PC-9 (cell line): ENCODE results near the gene ZMYND11. TPM values are rescaled to one million over a fixed set of nuclear protein-coding genes. Genes with fewer than 3 reads are reported as not detected.

Experiments used
- BruUV-seq: library from RNA; stranded (reverse); fragments of 400-500 nt; replicated peaks from 2 replicates; lab custom pipeline; 2021; lab: Mats Ljungman, UMichigan
- CTCF ChIA-PET: fragments of 300-600 bp; sonication (Branson Sonifier 250); formaldehyde crosslinking; loops from one replicate; lab custom pipeline; 2022; ENCODE audit warnings: antibody characterized with exemption; lab: Charles Lee
- POLR2A ChIA-PET: fragments of 300-600 bp; sonication (Branson Sonifier 250); formaldehyde crosslinking; loops from one replicate; lab custom pipeline; 2022; ENCODE audit warnings: antibody characterized with exemption; ENCODE audit not compliant: unreplicated experiment; lab: Charles Lee
- DNase-seq, 2 experiments: peaks; one replicate each; pipeline versions ENCODE4 v3.0.0 to v3.0.0-alpha.2; 2015 to 2022; ENCODE audit warnings: mixed read lengths in 1 of 2
- H2AFZ ChIP-seq: fragments of 200-600 bp; sonication (generic); 2 replicates; pipeline ENCODE4 v1.8.1; 2017; ENCODE audit warnings: antibody characterized with exemption
- H3F3A ChIP-seq: fragments of 200-600 bp; sonication (generic); 2 replicates; pipeline ENCODE4 v1.8.1; 2017; ENCODE audit warnings: antibody characterized with exemption, mild to moderate bottlenecking, low read depth; ENCODE audit not compliant: insufficient read depth
- H3K27ac ChIP-seq: fragments of 200-600 bp; sonication (generic); 2 replicates; pipeline ENCODE4 v1.6.1; 2016; ENCODE audit warnings: mixed run types
- H3K27me3 ChIP-seq: fragments of 200-600 bp; sonication (generic); 2 replicates; pipeline ENCODE4 v1.6.1; 2016; ENCODE audit warnings: low read depth, mixed run types; ENCODE audit not compliant: insufficient read depth
- H3K36me3 ChIP-seq: fragments of 200-600 bp; sonication (generic); 2 replicates; pipeline ENCODE4 v1.6.1; 2016; ENCODE audit warnings: low read depth, mixed run types
- H3K4me1 ChIP-seq: fragments of 200-600 bp; sonication (generic); replicated peaks from 2 replicates; pipeline ENCODE4 v1.6.1; 2016; ENCODE audit warnings: mixed run types; ENCODE audit not compliant: insufficient read depth
- H3K4me2 ChIP-seq: fragments of 200-600 bp; sonication (generic); 2 replicates; pipeline ENCODE4 v1.6.1; 2017; ENCODE audit warnings: mixed run types
- H3K4me3 ChIP-seq: fragments of 200-600 bp; sonication (generic); 2 replicates; pipeline ENCODE4 v1.6.1; 2016; ENCODE audit warnings: mixed run types
- H3K79me2 ChIP-seq: fragments of 200-600 bp; sonication (generic); 2 replicates; pipeline ENCODE4 v1.6.1; 2017; ENCODE audit warnings: low read depth, mixed run types
- H3K9me2 ChIP-seq: fragments of 200-600 bp; sonication (generic); 2 replicates; pipeline ENCODE4 v1.8.1; 2017; ENCODE audit warnings: mild to moderate bottlenecking; ENCODE audit not compliant: insufficient read depth
- H3K9me3 ChIP-seq: fragments of 200-600 bp; sonication (generic); 2 replicates; pipeline ENCODE4 v1.8.1; 2016; ENCODE audit warnings: low read depth; ENCODE audit not compliant: insufficient read depth
- H4K20me1 ChIP-seq: fragments of 200-600 bp; sonication (generic); 2 replicates; pipeline ENCODE4 v1.8.1; 2017; ENCODE audit not compliant: insufficient read depth
- CTCF ChIP-seq: fragments of 200-600 bp; sonication (generic); conservative IDR thresholded peaks from 2 replicates; pipeline ENCODE4 v1.6.1; 2017; ENCODE audit warnings: mixed run types, antibody characterized with exemption, mild to moderate bottlenecking, moderate library complexity
- EZH2 ChIP-seq: fragments of 200-600 bp; sonication (generic); IDR thresholded peaks from 2 replicates; pipeline ENCODE4 v1.8.0; 2017; ENCODE audit warnings: antibody characterized with exemption, low read depth
- intact Hi-C: fragments of 100-400 bp; cut with micrococcal nuclease; formaldehyde crosslinking; loops from one replicate; pipeline ENCODE4 v1.10.0; 2022; ENCODE audit not compliant: unreplicated experiment
- total RNA-seq: library from RNA; stranded (reverse); gene quantifications from 2 replicates; pipeline ENCODE4 v1.2.3, GENCODE V29; 2021

The ZMYND11 gene
- total RNA-seq, 1 experiment from 2014 or later = 51.7 TPM

- ChIA-PET CTCF (no interaction called here), POLR2A (no interaction called here)
- H3K4me2 ChIP-seq = no peak overlapping the region
- intact Hi-C loops = no loop called here
- H2AFZ ChIP-seq = no peak overlapping the region
- H3K27me3 ChIP-seq = no peaks in the 10 kb centered on the region
- no peaks in the 10 kb centered on the region for H3K36me3 ChIP-seq
- no peak overlapping the region for H3K4me3 ChIP-seq
- H3K9me3 ChIP-seq = no peaks in the 10 kb centered on the region
- DNase-seq = no peak
- no peaks in the 10 kb centered on the region for H3F3A ChIP-seq
- no peak for TF ChIP-seq CTCF
- TF ChIP-seq EZH2 = no peak
- no peaks in the 10 kb centered on the region; the same call in 1 of the 2 replicates for H4K20me1 ChIP-seq
- H3K79me2 ChIP-seq = peaks cover 20% of the 10 kb centered on the region
- H3K9me2 ChIP-seq = no peaks in the 10 kb centered on the region
- no TSS peak for BruUV-seq
- H3K4me1 ChIP-seq = no peaks in the 10 kb centered on the region
- H3K27ac ChIP-seq = no peak overlapping the region
Observed at GRCh38 chr10:152915-153314, 17.7 kb downstream of the ZMYND11 start.

GRCh38 chr10:154348-154747, 19.1 kb downstream of the ZMYND11 start:
- Histone ChIP-seq H3K9me3 (no peaks in the 10 kb centered on the region), H3K4me2 (no peak overlapping the region), H3K4me3 (no peak overlapping the region), H3K4me1 (no peaks in the 10 kb centered on the region), H3K9me2 (no peaks in the 10 kb centered on the region), H2AFZ (no peak overlapping the region), H3K36me3 (no peaks in the 10 kb centered on the region), H3F3A (no peaks in the 10 kb centered on the region), H3K79me2 (peaks cover 11% of the 10 kb centered on the region; the same call in 1 of the 2 replicates), H3K27ac (no peak overlapping the region), H3K27me3 (no peaks in the 10 kb centered on the region), H4K20me1 (no peaks in the 10 kb centered on the region; the same call in 1 of the 2 replicates)
- TF ChIP-seq CTCF (no peak), EZH2 (no peak)
- ChIA-PET POLR2A (no interaction called here), CTCF (no interaction called here)
- intact Hi-C loops = no loop called here
- DNase-seq = no peak
- BruUV-seq = no TSS peak

GRCh38 chr10:167383-167782, 32.1 kb downstream of the ZMYND11 start:
- H3F3A ChIP-seq = no peaks in the 10 kb centered on the region
- intact Hi-C loops = no loop called here
- TF ChIP-seq EZH2 (no peak), CTCF (no peak)
- H3K27me3 ChIP-seq = no peaks in the 10 kb centered on the region
- H3K36me3 ChIP-seq = no peaks in the 10 kb centered on the region
- peaks cover 4% of the 10 kb centered on the region; the same call in 1 of the 2 replicates for H3K79me2 ChIP-seq
- H3K9me2 ChIP-seq = no peaks in the 10 kb centered on the region
- no peak overlapping the region for H2AFZ ChIP-seq
- H3K4me3 ChIP-seq = no peak overlapping the region
- ChIA-PET POLR2A (no interaction called here), CTCF (no interaction called here)
- no peaks in the 10 kb centered on the region for H3K9me3 ChIP-seq
- BruUV-seq = no TSS peak
- no peaks in the 10 kb centered on the region for H4K20me1 ChIP-seq
- H3K4me1 ChIP-seq = no peaks in the 10 kb centered on the region
- H3K27ac ChIP-seq = no peak overlapping the region
- no peak for DNase-seq
- no peak overlapping the region for H3K4me2 ChIP-seq
